Measurements from ENCODE around the gene OR5D18.

The OR5D18 gene

GRCh38 chr11:55795256-55795655 is 24.2 kb upstream of the OR5D18 start, which contains the start of gene OR5D14:
TSS of gene OR5D14 (plus strand) at chr11:55795556. CDS start at chr11:55795556, 0 bp downstream.
- Histone ChIP-seq H4K8ac (ENCODE audit: low read depth, low read length) (no peak within 1 kb of the TSS), H3K4me3 (ENCODE audit: low read depth, low read length) (no peak within 1 kb of the TSS), H3K9ac (ENCODE audit: low read length) (peak within 1 kb of the TSS; percentile 67), H3K14ac (ENCODE audit: low read length) (no peak within 1 kb of the TSS), H3K4ac (ENCODE audit: low read depth, low read length) (no peak within 1 kb of the TSS), H3K27ac (ENCODE audit: low read depth, low read length) (no peak within 1 kb of the TSS), H3K23ac (ENCODE audit: low read length) (no peak within 1 kb of the TSS), H3K9me3 (ENCODE audit: insufficient read depth, low read depth, low read length) (peaks cover 5% of the 10 kb centered on the region), H4K12ac (ENCODE audit: low read depth, low read length) (no peak within 1 kb of the TSS), H3K4me1 (ENCODE audit: control insufficient read depth in 1 of 2, insufficient read depth in 2 of 2, low read length in 2 of 2) (no peaks in the 10 kb centered on the region), H3K79me1 (ENCODE audit: low read length) (no peaks in the 10 kb centered on the region), H3K4me2 (ENCODE audit: low read length) (no peak within 1 kb of the TSS), H2AK5ac (ENCODE audit: low read length) (no peak within 1 kb of the TSS), H2AFZ (ENCODE audit: insufficient read depth, low read length, poor library complexity) (no peak within 1 kb of the TSS), H3K27me3 (ENCODE audit: insufficient read depth, low read length) (no peaks in the 10 kb centered on the region), H2BK5ac (ENCODE audit: low read depth, low read length, poor library complexity) (no peak within 1 kb of the TSS), H2BK12ac (ENCODE audit: low read length) (no peak within 1 kb of the TSS), H3K36me3 (ENCODE audit: control insufficient read depth in 1 of 2, insufficient read depth in 2 of 2, low read length in 2 of 2) (no peaks in the 10 kb centered on the region), H3K18ac (ENCODE audit: low read length) (no peak within 1 kb of the TSS), H4K91ac (ENCODE audit: low read depth, low read length) (no peak within 1 kb of the TSS), H3K79me2 (ENCODE audit: control insufficient read depth, insufficient read depth, low read length, poor library complexity) (no peaks in the 10 kb centered on the region), H2BK120ac (ENCODE audit: insufficient read depth, low read length, poor library complexity) (no peak within 1 kb of the TSS)
- no peak for DNase-seq

DNA sequence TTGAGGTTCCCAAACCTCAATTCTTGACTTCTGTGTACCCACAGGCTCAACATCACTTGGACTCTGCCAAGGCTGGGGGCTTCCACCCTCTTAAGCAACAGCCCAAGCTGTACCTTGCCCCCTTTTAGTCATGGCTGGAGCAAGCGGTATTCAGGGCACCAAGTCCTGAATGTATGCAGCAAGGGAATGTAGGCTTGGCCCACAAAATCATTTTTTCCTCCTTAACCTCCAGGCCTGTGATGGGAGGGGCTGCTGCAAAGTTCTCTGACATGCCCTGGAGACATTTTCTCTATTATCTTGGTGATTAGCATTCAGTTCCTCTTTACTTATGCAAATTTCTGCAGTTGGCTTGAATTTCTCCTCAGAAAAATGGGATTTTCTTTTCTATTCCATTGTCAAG is 13.2 kb upstream of the OR5D18 start:
- DNase-seq = no peak
- no peak overlapping the region for H2BK5ac ChIP-seq (ENCODE audit: low read depth, low read length, poor library complexity)
- H3K27me3 ChIP-seq (ENCODE audit: insufficient read depth, low read length) = no peaks in the 10 kb centered on the region
- WGBS (ENCODE audit: extremely low coverage, insufficient coverage, insufficient read length) = no CpG with 5 or more reads among the region's 1 CpG
- H4K8ac ChIP-seq (ENCODE audit: low read depth, low read length) = no peak overlapping the region
- no peak overlapping the region for H2AFZ ChIP-seq (ENCODE audit: insufficient read depth, low read length, poor library complexity)
- no peak overlapping the region for H2AK5ac ChIP-seq (ENCODE audit: low read length)
- peaks cover 7% of the 10 kb centered on the region for H3K9me3 ChIP-seq (ENCODE audit: insufficient read depth, low read depth, low read length)
- no peak overlapping the region for H3K4ac ChIP-seq (ENCODE audit: low read depth, low read length)
- H3K79me1 ChIP-seq (ENCODE audit: low read length) = no peaks in the 10 kb centered on the region
- no peak overlapping the region for H2BK12ac ChIP-seq (ENCODE audit: low read length)
- no peak overlapping the region for H3K23ac ChIP-seq (ENCODE audit: low read length)
- H3K79me2 ChIP-seq (ENCODE audit: control insufficient read depth, insufficient read depth, low read length, poor library complexity) = no peaks in the 10 kb centered on the region
- no peak overlapping the region for H3K27ac ChIP-seq (ENCODE audit: low read depth, low read length)
- no peak overlapping the region for H2BK120ac ChIP-seq (ENCODE audit: insufficient read depth, low read length, poor library complexity)
- H3K36me3 ChIP-seq (ENCODE audit: control insufficient read depth in 1 of 2, insufficient read depth in 2 of 2, low read length in 2 of 2) = no peaks in the 10 kb centered on the region
- H3K18ac ChIP-seq (ENCODE audit: low read length) = no peak overlapping the region
- H3K14ac ChIP-seq (ENCODE audit: low read length) = no peak overlapping the region
- no peak overlapping the region for H3K4me2 ChIP-seq (ENCODE audit: low read length)
- no peak overlapping the region for H3K9ac ChIP-seq (ENCODE audit: low read length)
- no peaks in the 10 kb centered on the region for H3K4me1 ChIP-seq (ENCODE audit: control insufficient read depth in 1 of 2, insufficient read depth in 2 of 2, low read length in 2 of 2)
- no peak overlapping the region for H4K12ac ChIP-seq (ENCODE audit: low read depth, low read length)
- H4K91ac ChIP-seq (ENCODE audit: low read depth, low read length) = no peak overlapping the region
- no peak overlapping the region for H3K4me3 ChIP-seq (ENCODE audit: low read depth, low read length)

DNA sequence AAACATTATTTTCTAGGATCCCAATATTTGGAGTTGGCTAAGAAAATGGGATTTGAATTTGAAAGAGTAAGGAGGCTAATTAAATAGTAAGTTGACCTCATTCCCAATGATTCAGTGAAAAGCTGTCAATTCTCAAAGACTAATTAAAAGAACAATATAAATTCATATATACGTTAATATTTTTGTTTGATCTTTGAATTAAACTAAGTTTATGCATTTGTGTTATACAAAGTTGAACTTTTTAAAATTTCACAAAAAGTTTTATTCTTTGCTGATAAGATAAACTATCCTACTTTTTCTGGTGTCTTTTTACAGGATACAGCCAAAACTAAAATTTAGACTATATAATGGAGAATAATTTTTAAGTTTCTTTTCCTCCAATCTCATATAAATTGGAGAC is 8.4 kb upstream of the OR5D18 start, which contains the start of gene OR5L1:
OR5L1 (plus strand) TSS at position 301 of the 400 bp plus-strand sequence. CDS start 100 bp downstream, outside the sequence.
- Histone ChIP-seq H3K4me2 (ENCODE audit: low read length) (no peak within 1 kb of the TSS), H3K27ac (ENCODE audit: low read depth, low read length) (no peak within 1 kb of the TSS), H3K18ac (ENCODE audit: low read length) (no peak within 1 kb of the TSS), H4K91ac (ENCODE audit: low read depth, low read length) (no peak within 1 kb of the TSS), H3K14ac (ENCODE audit: low read length) (no peak within 1 kb of the TSS), H2BK5ac (ENCODE audit: low read depth, low read length, poor library complexity) (no peak within 1 kb of the TSS), H3K9ac (ENCODE audit: low read length) (no peak within 1 kb of the TSS), H2BK120ac (ENCODE audit: insufficient read depth, low read length, poor library complexity) (no peak within 1 kb of the TSS), H3K4me1 (ENCODE audit: control insufficient read depth in 1 of 2, insufficient read depth in 2 of 2, low read length in 2 of 2) (no peaks in the 10 kb centered on the region), H3K4me3 (ENCODE audit: low read depth, low read length) (no peak within 1 kb of the TSS), H2BK12ac (ENCODE audit: low read length) (no peak within 1 kb of the TSS), H3K9me3 (ENCODE audit: insufficient read depth, low read depth, low read length) (peaks cover 9% of the 10 kb centered on the region), H3K36me3 (ENCODE audit: control insufficient read depth in 1 of 2, insufficient read depth in 2 of 2, low read length in 2 of 2) (no peaks in the 10 kb centered on the region), H3K4ac (ENCODE audit: low read depth, low read length) (no peak within 1 kb of the TSS), H2AFZ (ENCODE audit: insufficient read depth, low read length, poor library complexity) (no peak within 1 kb of the TSS), H3K79me2 (ENCODE audit: control insufficient read depth, insufficient read depth, low read length, poor library complexity) (no peaks in the 10 kb centered on the region), H3K79me1 (ENCODE audit: low read length) (no peaks in the 10 kb centered on the region), H3K27me3 (ENCODE audit: insufficient read depth, low read length) (no peaks in the 10 kb centered on the region), H4K12ac (ENCODE audit: low read depth, low read length) (no peak within 1 kb of the TSS), H4K8ac (ENCODE audit: low read depth, low read length) (no peak within 1 kb of the TSS), H2AK5ac (ENCODE audit: low read length) (no peak within 1 kb of the TSS), H3K23ac (ENCODE audit: low read length) (no peak within 1 kb of the TSS)
- DNase-seq = no peak
- no CpG with 5 or more reads among the region's 1 CpG for WGBS (ENCODE audit: extremely low coverage, insufficient coverage, insufficient read length)

DNA sequence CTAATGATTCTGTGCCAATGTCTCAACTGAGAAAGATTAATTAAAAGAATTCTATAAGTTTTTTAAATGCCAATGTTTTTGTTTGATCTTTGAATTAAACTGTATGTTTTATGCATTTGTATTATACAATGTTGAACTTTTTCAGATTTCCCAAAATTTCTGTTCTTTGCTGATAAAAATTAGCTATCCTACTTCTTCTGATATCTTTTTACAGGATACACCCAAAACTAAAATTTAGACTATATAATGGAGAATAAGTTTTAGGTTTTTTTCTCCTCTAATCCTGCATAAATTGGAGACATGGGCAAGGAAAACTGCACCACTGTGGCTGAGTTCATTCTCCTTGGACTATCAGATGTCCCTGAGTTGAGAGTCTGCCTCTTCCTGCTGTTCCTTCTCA is 7.5 kb downstream of the OR5D18 start, which contains the start of gene OR5L2:
OR5L2 (plus strand) TSS at position 301 of the 400 bp plus-strand sequence; CDS start at position 301, 0 bp downstream.
- Histone ChIP-seq H2AK5ac (ENCODE audit: low read length) (no peak within 1 kb of the TSS), H3K18ac (ENCODE audit: low read length) (no peak within 1 kb of the TSS), H3K79me2 (ENCODE audit: control insufficient read depth, insufficient read depth, low read length, poor library complexity) (no peaks in the 10 kb centered on the region), H3K27ac (ENCODE audit: low read depth, low read length) (no peak within 1 kb of the TSS), H3K9ac (ENCODE audit: low read length) (no peak within 1 kb of the TSS), H3K36me3 (ENCODE audit: control insufficient read depth in 1 of 2, insufficient read depth in 2 of 2, low read length in 2 of 2) (no peaks in the 10 kb centered on the region), H3K4me3 (ENCODE audit: low read depth, low read length) (peak within 1 kb of the TSS; percentile 61), H2BK120ac (ENCODE audit: insufficient read depth, low read length, poor library complexity) (no peak within 1 kb of the TSS), H3K23ac (ENCODE audit: low read length) (no peak within 1 kb of the TSS), H2BK5ac (ENCODE audit: low read depth, low read length, poor library complexity) (no peak within 1 kb of the TSS), H2BK12ac (ENCODE audit: low read length) (no peak within 1 kb of the TSS), H3K9me3 (ENCODE audit: insufficient read depth, low read depth, low read length) (peaks cover 16% of the 10 kb centered on the region), H3K4ac (ENCODE audit: low read depth, low read length) (no peak within 1 kb of the TSS), H4K91ac (ENCODE audit: low read depth, low read length) (no peak within 1 kb of the TSS), H3K79me1 (ENCODE audit: low read length) (no peaks in the 10 kb centered on the region), H3K4me1 (ENCODE audit: control insufficient read depth in 1 of 2, insufficient read depth in 2 of 2, low read length in 2 of 2) (no peaks in the 10 kb centered on the region), H2AFZ (ENCODE audit: insufficient read depth, low read length, poor library complexity) (no peak within 1 kb of the TSS), H3K4me2 (ENCODE audit: low read length) (no peak within 1 kb of the TSS), H3K27me3 (ENCODE audit: insufficient read depth, low read length) (no peaks in the 10 kb centered on the region), H3K14ac (ENCODE audit: low read length) (no peak within 1 kb of the TSS), H4K8ac (ENCODE audit: low read depth, low read length) (no peak within 1 kb of the TSS), H4K12ac (ENCODE audit: low read depth, low read length) (no peak within 1 kb of the TSS)
- DNase-seq = no peak
